HFFc6 (cell line): ENCODE data around the gene SV2C. TPM values are rescaled to one million over a fixed set of nuclear protein-coding genes. Genes with fewer than 3 reads are reported as not detected.

ENCODE experiments used
- DNase-seq: peaks from one replicate; pipeline ENCODE4 v3.0.0-alpha.2; 2018
- H3K27ac Mint-ChIP-seq: 2 replicates; pipeline ENCODE4 v1.8.0; 2020; ENCODE audit warnings: mild to moderate bottlenecking, mixed read lengths
- H3K27me3 Mint-ChIP-seq: 2 replicates; pipeline ENCODE4 v1.8.0; 2021; ENCODE audit warnings: mild to moderate bottlenecking, moderate library complexity, mixed read lengths; ENCODE audit not compliant: insufficient read depth
- H3K36me3 Mint-ChIP-seq: 2 replicates; pipeline ENCODE4 v1.8.0; 2021; ENCODE audit warnings: low read depth, mixed read lengths
- H3K4me1 Mint-ChIP-seq: 2 replicates; pipeline ENCODE4 v1.8.0; 2020; ENCODE audit warnings: low read depth, mixed read lengths
- H3K4me3 Mint-ChIP-seq: 2 replicates; pipeline ENCODE4 v1.8.0; 2020; ENCODE audit warnings: mild to moderate bottlenecking, moderate library complexity, mixed read lengths
- H3K9me3 Mint-ChIP-seq: 2 replicates; pipeline ENCODE4 v1.8.0; 2020; ENCODE audit warnings: mild to moderate bottlenecking, mixed read lengths
- total RNA-seq, 6 experiments: library from RNA; stranded (reverse); fragmentation: NEBNext Ultra II Directional; extraction: Animal tissue kit (Norgen Biotek cat#: 25700); gene quantifications; 2 replicates in 1 of 6; 3 replicates in 5 of 6; pipeline ENCODE4 v1.2.3, GENCODE V29; 2021
- TF ChIP-seq, protein P1 (sequence below): fragments of 200-600 bp; sonication (generic); IDR thresholded peaks from 2 replicates; pipeline ENCODE4 v1.5.0; 2021; ENCODE audit warnings: antibody characterized with exemption, mild to moderate bottlenecking

Gene SV2C
- total RNA-seq, 6 experiments from 2014 or later: not detected

DNA sequence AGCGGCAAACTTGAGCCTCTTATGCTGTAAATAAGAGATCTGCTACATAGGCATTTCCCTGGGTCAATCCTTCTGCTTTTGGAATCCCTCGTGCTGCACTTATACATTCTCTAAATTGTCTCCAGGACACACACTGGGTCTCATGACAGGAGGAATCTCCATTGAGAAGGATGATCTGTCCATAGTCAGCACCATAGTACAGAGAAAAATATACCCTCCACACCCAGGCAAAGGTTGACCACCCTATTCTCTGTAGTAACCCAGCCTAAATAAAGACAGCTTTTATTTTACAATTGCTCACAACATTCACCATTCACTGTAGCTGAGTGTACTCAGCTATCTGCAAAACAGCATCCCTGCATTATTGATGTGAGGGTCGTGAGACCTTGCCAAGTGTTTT, 111.2 kb downstream of the SV2C start:
- Mint-ChIP-seq H3K4me3 (no peak overlapping the region), H3K27me3 (peaks cover 3% of the 10 kb centered on the region; the same call in 1 of the 2 replicates), H3K36me3 (no peaks in the 10 kb centered on the region), H3K9me3 (no peaks in the 10 kb centered on the region; the same call in 1 of the 2 replicates), H3K4me1 (no peaks in the 10 kb centered on the region), H3K27ac (no peak overlapping the region)
- no peak for DNase-seq
- TF ChIP-seq, protein P1, sequence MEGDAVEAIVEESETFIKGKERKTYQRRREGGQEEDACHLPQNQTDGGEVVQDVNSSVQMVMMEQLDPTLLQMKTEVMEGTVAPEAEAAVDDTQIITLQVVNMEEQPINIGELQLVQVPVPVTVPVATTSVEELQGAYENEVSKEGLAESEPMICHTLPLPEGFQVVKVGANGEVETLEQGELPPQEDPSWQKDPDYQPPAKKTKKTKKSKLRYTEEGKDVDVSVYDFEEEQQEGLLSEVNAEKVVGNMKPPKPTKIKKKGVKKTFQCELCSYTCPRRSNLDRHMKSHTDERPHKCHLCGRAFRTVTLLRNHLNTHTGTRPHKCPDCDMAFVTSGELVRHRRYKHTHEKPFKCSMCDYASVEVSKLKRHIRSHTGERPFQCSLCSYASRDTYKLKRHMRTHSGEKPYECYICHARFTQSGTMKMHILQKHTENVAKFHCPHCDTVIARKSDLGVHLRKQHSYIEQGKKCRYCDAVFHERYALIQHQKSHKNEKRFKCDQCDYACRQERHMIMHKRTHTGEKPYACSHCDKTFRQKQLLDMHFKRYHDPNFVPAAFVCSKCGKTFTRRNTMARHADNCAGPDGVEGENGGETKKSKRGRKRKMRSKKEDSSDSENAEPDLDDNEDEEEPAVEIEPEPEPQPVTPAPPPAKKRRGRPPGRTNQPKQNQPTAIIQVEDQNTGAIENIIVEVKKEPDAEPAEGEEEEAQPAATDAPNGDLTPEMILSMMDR: no peak

DNA sequence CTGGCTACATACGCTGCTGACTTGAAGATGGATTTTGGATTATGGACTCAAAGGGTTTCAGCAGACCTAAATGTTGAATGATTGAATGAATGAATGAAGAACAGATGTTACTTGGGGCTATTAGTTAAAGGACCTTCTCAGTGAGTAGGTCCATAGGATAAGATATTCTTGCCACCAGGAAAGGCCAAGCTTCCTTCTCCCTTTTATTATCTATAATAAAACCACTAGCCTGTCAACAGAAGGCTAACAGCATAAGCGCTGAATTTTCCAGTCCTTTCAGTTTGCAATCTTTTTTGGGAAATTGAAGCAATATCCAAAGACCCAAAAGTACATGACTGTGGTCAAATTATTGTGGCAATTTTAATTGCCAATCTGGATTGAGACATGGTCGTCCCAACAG, 113.3 kb downstream of the SV2C start:
- no peaks in the 10 kb centered on the region for H3K4me1 Mint-ChIP-seq
- no peak overlapping the region for H3K27ac Mint-ChIP-seq
- DNase-seq: no peak
- H3K36me3 Mint-ChIP-seq: no peaks in the 10 kb centered on the region
- H3K9me3 Mint-ChIP-seq: no peaks in the 10 kb centered on the region
- TF ChIP-seq, protein P1: no peak
- no peak overlapping the region for H3K4me3 Mint-ChIP-seq
- 0 out of 2 replicates have a peak, but pooled peaks cover 3% of the 10 kb centered on the region for H3K27me3 Mint-ChIP-seq

DNA sequence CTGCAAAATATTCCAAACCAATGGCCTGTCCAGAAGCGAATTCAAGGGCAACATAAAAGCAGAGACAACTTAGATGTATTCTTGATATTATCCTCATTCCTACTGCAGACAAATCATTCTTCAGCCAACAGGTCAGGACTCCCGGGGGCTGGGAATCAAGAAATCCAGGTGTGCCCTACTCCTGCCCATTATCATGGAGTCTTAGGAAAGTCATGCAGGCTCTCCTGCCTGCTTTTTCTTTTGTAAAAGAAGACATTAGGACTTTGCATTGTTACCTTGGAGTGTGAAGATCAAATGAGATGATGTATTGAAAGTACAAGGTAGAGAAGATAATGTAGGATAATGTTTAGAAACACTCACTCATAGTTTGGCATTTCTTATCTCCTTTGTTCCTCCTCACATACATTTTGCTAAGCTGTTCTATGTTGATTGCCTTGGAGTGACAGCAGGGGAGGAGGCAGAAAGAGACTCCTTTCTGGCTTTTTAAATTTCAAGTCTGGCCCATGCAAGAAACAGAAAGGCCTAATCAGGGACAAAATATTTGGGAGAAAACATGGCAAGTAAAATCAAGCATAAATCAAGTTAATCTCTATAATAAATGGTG, 113.8 kb downstream of the SV2C start:
- H3K27me3 Mint-ChIP-seq: 0 out of 2 replicates have a peak, but pooled peaks cover 3% of the 10 kb centered on the region
- H3K4me3 Mint-ChIP-seq: no peak overlapping the region
- H3K27ac Mint-ChIP-seq: no peak overlapping the region

DNA sequence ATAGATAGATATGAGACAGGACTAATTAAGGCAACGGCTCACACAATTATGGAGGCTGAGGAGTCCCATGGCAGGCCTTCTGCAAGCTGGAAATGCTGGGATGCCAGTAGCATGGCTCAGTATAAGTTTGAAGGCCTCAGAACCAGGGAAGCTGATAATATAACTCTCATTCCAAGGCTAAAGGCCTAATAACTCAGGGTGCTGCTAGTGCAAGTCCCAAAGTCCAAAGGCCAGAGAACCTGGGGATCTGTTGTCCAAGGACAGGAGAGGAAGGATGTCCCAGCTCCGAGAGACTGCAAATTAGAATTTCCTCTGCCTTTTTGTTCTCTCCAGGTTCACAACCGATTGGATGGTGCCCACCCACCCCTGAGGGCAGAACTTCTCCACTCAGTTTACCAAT, 114.5 kb downstream of the SV2C start:
- no peak overlapping the region for H3K27ac Mint-ChIP-seq
- no peaks in the 10 kb centered on the region; the same call in 1 of the 2 replicates for H3K9me3 Mint-ChIP-seq
- no peaks in the 10 kb centered on the region for H3K36me3 Mint-ChIP-seq
- no peak for DNase-seq
- 0 out of 2 replicates have a peak, but pooled peaks cover 3% of the 10 kb centered on the region for H3K27me3 Mint-ChIP-seq
- H3K4me1 Mint-ChIP-seq: no peaks in the 10 kb centered on the region
- H3K4me3 Mint-ChIP-seq: no peak overlapping the region
- TF ChIP-seq, protein P1: no peak

More for the DNA sequence above, 113.8 kb downstream of the SV2C start:
- H3K9me3 Mint-ChIP-seq: no peaks in the 10 kb centered on the region
- TF ChIP-seq, protein P1: no peak
- no peaks in the 10 kb centered on the region for H3K36me3 Mint-ChIP-seq
- no peaks in the 10 kb centered on the region for H3K4me1 Mint-ChIP-seq
- no peak for DNase-seq

DNA sequence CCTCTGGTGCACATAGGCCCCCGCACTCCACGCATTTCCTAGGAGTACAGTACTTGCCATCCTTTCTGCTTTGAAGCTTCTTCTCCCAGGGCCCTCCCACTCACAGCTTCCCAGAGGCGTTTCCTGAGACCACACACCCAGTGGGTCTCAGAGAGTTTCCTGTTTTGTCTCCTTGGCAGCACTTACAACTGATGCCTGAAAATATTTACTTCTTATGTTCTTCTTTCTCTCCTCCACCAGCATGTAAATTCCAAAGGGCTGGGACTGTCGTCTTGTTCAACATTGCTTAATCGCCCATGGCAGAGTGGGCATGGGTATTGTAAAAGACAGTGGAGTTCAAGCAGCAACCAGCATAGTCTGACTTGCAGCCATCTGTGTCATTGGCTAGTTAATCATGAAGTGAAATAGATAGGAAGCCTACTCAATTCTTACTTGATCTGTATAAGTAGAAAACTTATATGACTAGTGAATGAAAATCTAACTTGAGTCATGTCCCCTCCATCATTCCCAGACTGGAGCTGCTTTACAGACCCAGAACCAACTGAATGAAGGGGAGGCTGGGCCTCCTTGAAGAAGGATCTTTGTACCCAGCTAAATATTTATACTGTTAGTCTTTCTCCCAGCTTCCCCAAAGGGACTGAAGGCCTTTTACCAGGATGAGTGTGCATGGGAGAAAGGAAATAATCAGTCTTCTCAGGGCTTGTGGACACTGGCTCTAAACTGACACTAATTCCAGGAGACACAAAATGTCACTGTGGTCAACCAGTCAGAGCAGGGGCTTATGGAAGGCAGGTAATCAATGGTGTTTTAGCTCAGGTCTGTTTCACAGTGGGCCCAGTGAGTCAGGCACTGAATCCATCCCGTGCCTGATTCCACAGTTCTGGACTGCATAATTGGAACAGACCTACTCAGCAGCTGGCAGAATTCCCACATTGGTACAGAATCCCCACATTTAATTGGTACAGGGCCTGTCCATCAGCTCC, 116.4 kb downstream of the SV2C start:
- TF ChIP-seq, protein P1: no peak
- no peak overlapping the region for H3K4me3 Mint-ChIP-seq
- H3K9me3 Mint-ChIP-seq: no peaks in the 10 kb centered on the region; the same call in 1 of the 2 replicates
- no peaks in the 10 kb centered on the region for H3K4me1 Mint-ChIP-seq
- H3K27ac Mint-ChIP-seq: no peak overlapping the region
- H3K27me3 Mint-ChIP-seq: 0 out of 2 replicates have a peak, but pooled peaks cover 3% of the 10 kb centered on the region
- H3K36me3 Mint-ChIP-seq: no peaks in the 10 kb centered on the region
- no peak for DNase-seq
